ENCODE measurements around the gene MAT1A. TPM values are rescaled to one million over a fixed set of nuclear protein-coding genes. Genes with fewer than 3 reads are reported as not detected.
A peak's percentile ranks its signal among the peaks of the same experiment; 100 is the strongest.
"Not testable (repeated sequence)": the region's sequence is repeated elsewhere in the genome, so short reads cannot be mapped to it uniquely, and the experiment has no call there.

Gene MAT1A
- polyA plus RNA-seq, 3 donors = not detected

DNA sequence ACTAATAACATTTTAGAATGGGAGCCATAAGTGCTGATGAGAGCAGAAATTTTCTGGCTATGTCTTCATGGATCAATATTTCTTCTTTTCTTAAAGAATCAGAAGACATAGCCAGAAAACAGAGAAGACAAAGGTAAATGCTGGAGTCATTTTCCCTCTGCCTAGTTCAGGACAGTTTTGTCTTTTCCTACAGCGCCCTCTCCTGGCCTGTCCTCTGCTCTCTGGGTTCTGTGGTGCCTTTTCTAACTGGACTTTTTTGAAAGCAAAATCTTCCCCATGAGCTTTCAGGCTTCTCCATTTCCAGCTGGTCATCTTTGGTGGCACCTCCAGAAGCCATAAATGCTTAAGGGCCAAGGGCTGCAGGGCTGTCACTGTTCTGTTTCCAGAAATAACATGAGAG is 39.1 kb downstream of the MAT1A start:
- H3K27me3 ChIP-seq (ENCODE audit: control insufficient read depth in 2 of 2, insufficient read depth in 2 of 2, low read length in 2 of 2); H3K4me2 ChIP-seq (replicated peaks; ENCODE audit: extremely low read depth, low read length, poor library complexity, severe bottlenecking); H3K27ac Mint-ChIP-seq; H3K4me3 Mint-ChIP-seq; H3K79me2 ChIP-seq (ENCODE audit: insufficient read depth, low read length); H2AFZ ChIP-seq (ENCODE audit: insufficient read depth, low read depth, low read length, poor library complexity, severe bottlenecking); H3K9me3 Mint-ChIP-seq; intact Hi-C loops (cut with micrococcal nuclease); H3K9ac ChIP-seq (ENCODE audit: insufficient read depth, low read length, poor library complexity, severe bottlenecking); H3K36me3 Mint-ChIP-seq; DNase-seq; H3K27ac ChIP-seq (ENCODE audit: low read depth in 1 of 2, low read length in 2 of 2); H3K9me3 ChIP-seq (replicated peaks in 1 of 2; ENCODE audit: control insufficient read depth in 1 of 2, insufficient read depth in 1 of 2, low read length in 2 of 2); H4K20me1 ChIP-seq (ENCODE audit: insufficient read depth, low read length); H3K4me3 ChIP-seq (replicated peaks in 1 of 3; ENCODE audit: low read depth in 2 of 3, low read length in 3 of 3); H3K27me3 Mint-ChIP-seq (ENCODE audit: low read depth in 3 of 3); H3K36me3 ChIP-seq (replicated peaks in 1 of 2; ENCODE audit: control insufficient read depth in 1 of 2, insufficient read depth in 2 of 2, low read length in 2 of 2): not testable (repeated sequence)
- H3K4me1 Mint-ChIP-seq = peaks cover 32% of the 10 kb centered on the region
- peaks cover 22 to 24% of the 10 kb centered on the region in 2 donors for H3K4me1 ChIP-seq (ENCODE audit: control insufficient read depth in 1 of 2, insufficient read depth in 2 of 2, low read length in 2 of 2)
- no CpG with 5 or more reads among the region's 1 CpG for WGBS (ENCODE audit: insufficient coverage)

DNA sequence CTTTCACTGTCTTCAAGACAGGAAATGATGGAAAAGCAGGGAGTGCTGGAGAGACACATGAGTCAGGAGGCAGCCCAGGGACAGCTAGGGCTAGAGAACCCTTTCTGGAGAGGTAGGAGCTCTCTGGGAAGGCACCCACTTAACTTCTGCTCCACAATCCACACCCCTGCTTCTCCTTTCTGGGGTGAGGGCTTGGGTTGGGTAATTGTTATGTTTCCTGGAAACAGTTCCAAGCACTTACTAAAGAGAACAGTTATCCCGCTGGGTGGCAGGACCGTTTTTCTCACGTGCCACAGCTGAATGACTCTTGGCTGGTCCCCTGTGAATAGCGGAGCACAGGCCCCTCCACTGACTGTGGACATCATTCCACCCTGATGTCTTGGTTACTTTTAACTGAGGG is 39.6 kb downstream of the MAT1A start:
- WGBS (ENCODE audit: insufficient coverage) = no CpG with 5 or more reads among the region's 4 CpGs
- DNase-seq = peak in 2 of 3 donors; percentile 9 to 39
- H3K27me3 Mint-ChIP-seq (ENCODE audit: low read depth in 3 of 3); H3K27ac ChIP-seq (ENCODE audit: low read depth in 1 of 2, low read length in 2 of 2); H3K27ac Mint-ChIP-seq; H3K4me2 ChIP-seq (replicated peaks; ENCODE audit: extremely low read depth, low read length, poor library complexity, severe bottlenecking); H2AFZ ChIP-seq (ENCODE audit: insufficient read depth, low read depth, low read length, poor library complexity, severe bottlenecking); intact Hi-C loops (cut with micrococcal nuclease); H3K36me3 ChIP-seq (replicated peaks in 1 of 2; ENCODE audit: control insufficient read depth in 1 of 2, insufficient read depth in 2 of 2, low read length in 2 of 2); H3K9ac ChIP-seq (ENCODE audit: insufficient read depth, low read length, poor library complexity, severe bottlenecking); H3K36me3 Mint-ChIP-seq; H3K4me3 ChIP-seq (replicated peaks in 1 of 3; ENCODE audit: low read depth in 2 of 3, low read length in 3 of 3); H3K4me3 Mint-ChIP-seq; H3K9me3 ChIP-seq (replicated peaks in 1 of 2; ENCODE audit: control insufficient read depth in 1 of 2, insufficient read depth in 1 of 2, low read length in 2 of 2); H3K79me2 ChIP-seq (ENCODE audit: insufficient read depth, low read length); H4K20me1 ChIP-seq (ENCODE audit: insufficient read depth, low read length); H3K27me3 ChIP-seq (ENCODE audit: control insufficient read depth in 2 of 2, insufficient read depth in 2 of 2, low read length in 2 of 2); H3K9me3 Mint-ChIP-seq: not testable (repeated sequence)
- H3K4me1 Mint-ChIP-seq = peaks cover 30% of the 10 kb centered on the region
- H3K4me1 ChIP-seq (ENCODE audit: control insufficient read depth in 1 of 2, insufficient read depth in 2 of 2, low read length in 2 of 2) = peaks cover 22 to 24% of the 10 kb centered on the region in 2 donors

DNA sequence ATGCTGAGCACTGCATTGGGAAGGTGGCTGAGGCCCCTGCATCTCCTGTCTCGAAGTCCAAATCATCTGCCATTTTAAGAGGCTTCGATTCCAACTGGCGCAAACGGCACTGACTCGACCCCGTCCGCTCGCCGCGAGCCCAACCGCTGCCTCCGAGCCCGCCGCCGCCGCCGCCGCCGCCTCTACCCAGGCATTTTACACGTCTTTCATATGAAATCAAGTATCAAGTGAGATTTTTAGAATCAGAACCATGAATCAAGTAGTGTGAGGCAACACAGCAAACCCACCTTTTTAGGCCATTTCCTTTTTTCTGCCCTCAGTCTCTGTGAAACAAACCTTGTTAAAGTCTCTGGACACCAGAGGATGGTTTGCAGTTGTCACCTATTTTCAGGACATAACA is 41.8 kb downstream of the MAT1A start:
- H3K27me3 Mint-ChIP-seq (ENCODE audit: low read depth in 3 of 3); H3K36me3 Mint-ChIP-seq; H3K4me3 Mint-ChIP-seq; H4K20me1 ChIP-seq (ENCODE audit: insufficient read depth, low read length); H3K4me1 ChIP-seq (ENCODE audit: control insufficient read depth in 1 of 2, insufficient read depth in 2 of 2, low read length in 2 of 2); H3K79me2 ChIP-seq (ENCODE audit: insufficient read depth, low read length); H3K9me3 Mint-ChIP-seq; H3K4me2 ChIP-seq (replicated peaks; ENCODE audit: extremely low read depth, low read length, poor library complexity, severe bottlenecking); H3K4me3 ChIP-seq (replicated peaks in 1 of 3; ENCODE audit: low read depth in 2 of 3, low read length in 3 of 3); H3K36me3 ChIP-seq (replicated peaks in 1 of 2; ENCODE audit: control insufficient read depth in 1 of 2, insufficient read depth in 2 of 2, low read length in 2 of 2); H2AFZ ChIP-seq (ENCODE audit: insufficient read depth, low read depth, low read length, poor library complexity, severe bottlenecking); H3K27ac ChIP-seq (ENCODE audit: low read depth in 1 of 2, low read length in 2 of 2); DNase-seq; intact Hi-C loops (cut with micrococcal nuclease); H3K27me3 ChIP-seq (ENCODE audit: control insufficient read depth in 2 of 2, insufficient read depth in 2 of 2, low read length in 2 of 2); H3K9me3 ChIP-seq (replicated peaks in 1 of 2; ENCODE audit: control insufficient read depth in 1 of 2, insufficient read depth in 1 of 2, low read length in 2 of 2); H3K9ac ChIP-seq (ENCODE audit: insufficient read depth, low read length, poor library complexity, severe bottlenecking); H3K27ac Mint-ChIP-seq: not testable (repeated sequence)
- WGBS (ENCODE audit: insufficient coverage) = no CpG with 5 or more reads among the region's 20 CpGs
- peaks cover 19% of the 10 kb centered on the region for H3K4me1 Mint-ChIP-seq

DNA sequence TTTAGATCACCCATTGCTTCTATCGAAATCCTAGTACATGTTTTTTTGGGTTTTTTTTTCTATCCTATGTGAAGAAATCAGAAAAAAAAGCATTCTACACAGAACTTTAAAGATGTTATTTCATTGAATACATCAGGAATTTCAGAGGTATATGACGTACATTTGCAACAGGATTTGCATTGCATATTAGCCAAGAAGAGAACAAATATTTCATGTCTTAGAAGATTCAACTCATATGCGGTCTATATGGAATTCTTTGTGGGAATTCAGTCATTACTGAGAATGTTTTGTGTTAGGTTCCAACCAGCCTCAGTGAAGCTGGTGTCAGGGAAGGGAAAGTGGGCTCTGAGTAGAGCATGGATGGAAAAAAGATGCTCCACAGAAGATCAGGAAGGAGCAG is 45.1 kb downstream of the MAT1A start:
- H3K4me3 Mint-ChIP-seq; H3K4me2 ChIP-seq (replicated peaks; ENCODE audit: extremely low read depth, low read length, poor library complexity, severe bottlenecking); intact Hi-C loops (cut with micrococcal nuclease); H3K79me2 ChIP-seq (ENCODE audit: insufficient read depth, low read length); H3K9ac ChIP-seq (ENCODE audit: insufficient read depth, low read length, poor library complexity, severe bottlenecking); H3K9me3 Mint-ChIP-seq; H3K27me3 ChIP-seq (ENCODE audit: control insufficient read depth in 2 of 2, insufficient read depth in 2 of 2, low read length in 2 of 2); H3K27ac Mint-ChIP-seq; H3K4me3 ChIP-seq (replicated peaks in 1 of 3; ENCODE audit: low read depth in 2 of 3, low read length in 3 of 3); H4K20me1 ChIP-seq (ENCODE audit: insufficient read depth, low read length); H3K36me3 ChIP-seq (replicated peaks in 1 of 2; ENCODE audit: control insufficient read depth in 1 of 2, insufficient read depth in 2 of 2, low read length in 2 of 2); H3K36me3 Mint-ChIP-seq; H3K4me1 ChIP-seq (ENCODE audit: control insufficient read depth in 1 of 2, insufficient read depth in 2 of 2, low read length in 2 of 2); H3K9me3 ChIP-seq (replicated peaks in 1 of 2; ENCODE audit: control insufficient read depth in 1 of 2, insufficient read depth in 1 of 2, low read length in 2 of 2); H3K27ac ChIP-seq (ENCODE audit: low read depth in 1 of 2, low read length in 2 of 2); H3K4me1 Mint-ChIP-seq; DNase-seq; H2AFZ ChIP-seq (ENCODE audit: insufficient read depth, low read depth, low read length, poor library complexity, severe bottlenecking); H3K27me3 Mint-ChIP-seq (ENCODE audit: low read depth in 3 of 3): not testable (repeated sequence)
- WGBS (ENCODE audit: insufficient coverage) = no CpG with 5 or more reads among the region's 3 CpGs

Measured in CD14-positive monocyte (primary cell).